ENCODE results near the gene CCK.

The CCK gene

GRCh38 chr3:42254566-42254965, 11.4 kb downstream of the CCK start:
- H3K4me2 ChIP-seq, result no peak overlapping the region
- H3K79me2 ChIP-seq (ENCODE audit: insufficient read depth, low read depth), result no peaks in the 10 kb centered on the region
- no peaks in the 10 kb centered on the region for H3K4me1 ChIP-seq (ENCODE audit: low read depth, poor library complexity, severe bottlenecking)
- no peak overlapping the region for H3K27ac ChIP-seq
- TF ChIP-seq, protein P1, sequence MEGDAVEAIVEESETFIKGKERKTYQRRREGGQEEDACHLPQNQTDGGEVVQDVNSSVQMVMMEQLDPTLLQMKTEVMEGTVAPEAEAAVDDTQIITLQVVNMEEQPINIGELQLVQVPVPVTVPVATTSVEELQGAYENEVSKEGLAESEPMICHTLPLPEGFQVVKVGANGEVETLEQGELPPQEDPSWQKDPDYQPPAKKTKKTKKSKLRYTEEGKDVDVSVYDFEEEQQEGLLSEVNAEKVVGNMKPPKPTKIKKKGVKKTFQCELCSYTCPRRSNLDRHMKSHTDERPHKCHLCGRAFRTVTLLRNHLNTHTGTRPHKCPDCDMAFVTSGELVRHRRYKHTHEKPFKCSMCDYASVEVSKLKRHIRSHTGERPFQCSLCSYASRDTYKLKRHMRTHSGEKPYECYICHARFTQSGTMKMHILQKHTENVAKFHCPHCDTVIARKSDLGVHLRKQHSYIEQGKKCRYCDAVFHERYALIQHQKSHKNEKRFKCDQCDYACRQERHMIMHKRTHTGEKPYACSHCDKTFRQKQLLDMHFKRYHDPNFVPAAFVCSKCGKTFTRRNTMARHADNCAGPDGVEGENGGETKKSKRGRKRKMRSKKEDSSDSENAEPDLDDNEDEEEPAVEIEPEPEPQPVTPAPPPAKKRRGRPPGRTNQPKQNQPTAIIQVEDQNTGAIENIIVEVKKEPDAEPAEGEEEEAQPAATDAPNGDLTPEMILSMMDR (conservative IDR thresholded peaks at IDR 0.05; ENCODE audit: low read depth, low read length), result no peak
- no peak overlapping the region for H3K4me3 ChIP-seq (IDR thresholded peaks at IDR 0.05; ENCODE audit: insufficient read depth, low read depth, low read length)
- H3K9ac ChIP-seq, result no peak overlapping the region
- no peak overlapping the region for H2AFZ ChIP-seq (ENCODE audit: low read depth)
- H3K27me3 ChIP-seq (ENCODE audit: insufficient read depth, low read depth), result no peaks in the 10 kb centered on the region
- no peaks in the 10 kb centered on the region for H3K36me3 ChIP-seq (ENCODE audit: insufficient read depth)
- H4K20me1 ChIP-seq (ENCODE audit: insufficient read depth), result no peaks in the 10 kb centered on the region

- H4K20me1 ChIP-seq (ENCODE audit: insufficient read depth), result no peaks in the 10 kb centered on the region
- no peak overlapping the region for H3K27ac ChIP-seq
- no peaks in the 10 kb centered on the region for H3K27me3 ChIP-seq (ENCODE audit: insufficient read depth, low read depth)
- H3K4me3 ChIP-seq (IDR thresholded peaks at IDR 0.05; ENCODE audit: insufficient read depth, low read depth, low read length), result no peak overlapping the region
- peaks cover 11% of the 10 kb centered on the region for H3K4me1 ChIP-seq (ENCODE audit: low read depth, poor library complexity, severe bottlenecking)
- no peak overlapping the region for H3K4me2 ChIP-seq
- no peak overlapping the region for H3K9ac ChIP-seq
- H3K36me3 ChIP-seq (ENCODE audit: insufficient read depth), result no peaks in the 10 kb centered on the region
- TF ChIP-seq, protein P1 (conservative IDR thresholded peaks at IDR 0.05; ENCODE audit: low read depth, low read length), result no peak
- no peak overlapping the region for H2AFZ ChIP-seq (ENCODE audit: low read depth)
- H3K79me2 ChIP-seq (ENCODE audit: insufficient read depth, low read depth), result no peaks in the 10 kb centered on the region
Observed at GRCh38 chr3:42250761-42251160, 15.2 kb downstream of the CCK start.

GRCh38 chr3:42247576-42248027, 18.4 kb downstream of the CCK start:
- Histone ChIP-seq H4K20me1 (ENCODE audit: insufficient read depth) (no peaks in the 10 kb centered on the region), H3K79me2 (ENCODE audit: insufficient read depth, low read depth) (no peaks in the 10 kb centered on the region), H3K9ac (no peak overlapping the region), H3K36me3 (ENCODE audit: insufficient read depth) (no peaks in the 10 kb centered on the region), H3K27ac (no peak overlapping the region), H3K27me3 (ENCODE audit: insufficient read depth, low read depth) (no peaks in the 10 kb centered on the region), H3K4me3 (IDR thresholded peaks at IDR 0.05; ENCODE audit: insufficient read depth, low read depth, low read length) (no peak overlapping the region), H2AFZ (ENCODE audit: low read depth) (no peak overlapping the region), H3K4me1 (ENCODE audit: low read depth, poor library complexity, severe bottlenecking) (peaks cover 11% of the 10 kb centered on the region), H3K4me2 (no peak overlapping the region)
- TF ChIP-seq, protein P1 (conservative IDR thresholded peaks at IDR 0.05; ENCODE audit: low read depth, low read length), result peak; percentile 82

DNA sequence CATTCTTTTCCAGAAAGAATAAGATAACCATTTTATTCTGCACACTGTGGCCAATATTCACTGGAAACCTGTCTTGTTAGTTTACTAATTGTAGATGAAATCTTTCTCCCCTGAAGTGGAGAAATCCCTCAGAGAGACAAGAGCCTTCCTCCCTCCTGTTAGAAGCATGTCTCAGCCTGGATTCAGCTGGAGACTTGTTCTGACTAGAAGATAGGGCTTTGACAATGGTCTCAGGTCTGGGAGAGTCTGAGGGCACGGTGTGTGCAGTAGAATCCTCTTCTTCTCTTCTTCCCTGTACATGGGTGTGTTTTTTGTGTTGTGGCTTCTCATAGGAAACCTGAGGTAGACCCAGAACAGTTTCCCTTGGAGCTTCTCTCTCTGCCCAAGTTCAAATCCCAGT, 19.9 kb downstream of the CCK start:
- no peaks in the 10 kb centered on the region for H3K27me3 ChIP-seq (ENCODE audit: insufficient read depth, low read depth)
- no peaks in the 10 kb centered on the region for H3K79me2 ChIP-seq (ENCODE audit: insufficient read depth, low read depth)
- H3K9ac ChIP-seq, result no peak overlapping the region
- H3K4me1 ChIP-seq (ENCODE audit: low read depth, poor library complexity, severe bottlenecking), result peaks cover 11% of the 10 kb centered on the region
- H3K4me2 ChIP-seq, result no peak overlapping the region
- no peak overlapping the region for H2AFZ ChIP-seq (ENCODE audit: low read depth)
- TF ChIP-seq, protein P1 (conservative IDR thresholded peaks at IDR 0.05; ENCODE audit: low read depth, low read length), result no peak
- H3K27ac ChIP-seq, result no peak overlapping the region
- no peak overlapping the region for H3K4me3 ChIP-seq (IDR thresholded peaks at IDR 0.05; ENCODE audit: insufficient read depth, low read depth, low read length)
- no peaks in the 10 kb centered on the region for H3K36me3 ChIP-seq (ENCODE audit: insufficient read depth)
- no peaks in the 10 kb centered on the region for H4K20me1 ChIP-seq (ENCODE audit: insufficient read depth)

Data from KMS-11 (cell line).